Measurements from ENCODE around the gene EFNB1. TPM values are rescaled to one million over a fixed set of nuclear protein-coding genes. Genes with fewer than 3 reads are reported as not detected.

The EFNB1 gene
- total RNA-seq, result 30.1 and 45.3 TPM in 2 replicates

DNA sequence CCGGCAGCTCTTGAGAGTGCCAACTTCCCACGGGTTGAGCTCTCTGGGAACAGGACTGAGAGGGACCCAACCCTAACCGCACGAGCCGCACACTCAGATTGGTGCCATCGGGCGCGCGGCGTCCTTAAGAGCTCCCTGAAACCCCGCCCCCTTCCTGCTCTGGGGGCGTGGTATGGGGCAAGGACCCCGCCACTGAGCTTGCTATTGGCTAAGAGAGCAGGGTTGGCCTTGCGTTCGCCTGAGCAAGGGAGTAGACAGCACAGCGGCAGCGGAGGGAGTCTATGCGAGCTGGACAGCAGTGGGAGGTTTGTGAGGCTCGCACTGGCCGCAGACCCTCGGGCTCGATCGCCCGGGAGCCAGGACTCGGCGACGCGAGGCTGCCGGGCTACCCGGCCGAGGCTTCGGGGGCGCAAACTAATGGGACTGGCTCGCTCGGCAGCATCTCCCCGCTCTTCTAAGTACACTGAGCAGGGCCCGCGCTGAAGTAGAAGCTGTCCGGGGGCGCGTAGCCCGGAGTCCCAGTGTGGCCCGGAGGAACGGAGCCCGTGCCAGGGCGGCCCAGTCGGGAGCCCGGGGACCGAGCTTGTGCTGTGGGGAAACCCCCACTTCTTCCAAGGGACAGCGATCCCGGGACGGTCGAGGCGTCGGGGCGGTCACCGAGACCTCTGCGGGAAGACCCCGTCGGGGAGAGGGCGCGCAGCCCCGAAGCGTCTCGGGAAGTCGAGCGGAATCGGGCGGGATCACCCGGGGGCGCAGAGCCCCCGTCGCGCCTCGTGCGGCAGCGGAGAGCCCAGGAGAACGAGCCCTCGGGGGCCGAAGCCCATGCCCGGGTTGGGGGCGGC, at the start of gene EFNB1:
TSS of gene EFNB1 (plus strand) at position 282 of the 842 bp plus-strand sequence. CDS start 756 bp downstream, outside the sequence.

Other genes with a start within 250 kb of the EFNB1 start
- gene STARD8, start 181.4 kb upstream of the EFNB1 start, total RNA-seq, result 1.6 and 3.1 TPM in 2 replicates